ENCODE data around the gene YES1.

Gene YES1

GRCh38 chr18:811892-812375, at the start of gene YES1:
YES1 (minus strand) TSS chr18:812242; CDS start chr18:756827, 55,415 bp downstream.
- no peak for DNase-seq

- no peak for DNase-seq
These were observed 45.9 kb upstream of the YES1 start for GRCh38 chr18:857986-858385.

GRCh38 chr18:853471-853870, 41.4 kb upstream of the YES1 start:
- DNase-seq = no peak

GRCh38 chr18:850960-851359, 38.9 kb upstream of the YES1 start:
- no peak for DNase-seq

- no peak for DNase-seq
These were observed 37.0 kb upstream of the YES1 start for GRCh38 chr18:849021-849420.

- no peak for DNase-seq
These were observed 36.2 kb upstream of the YES1 start for GRCh38 chr18:848062-848861.

- DNase-seq = no peak
These were observed 33.2 kb upstream of the YES1 start for GRCh38 chr18:845152-845819.

GRCh38 chr18:841647-842370, 29.8 kb upstream of the YES1 start:
- no peak for DNase-seq

GRCh38 chr18:840516-840915, 28.5 kb upstream of the YES1 start:
- no peak for DNase-seq

- DNase-seq = no peak
These were observed 28.0 kb upstream of the YES1 start for GRCh38 chr18:840023-840408.

- peak; percentile 95 for DNase-seq
These were observed 27.4 kb upstream of the YES1 start for GRCh38 chr18:839224-840022.

GRCh38 chr18:837922-838321, 25.9 kb upstream of the YES1 start:
- DNase-seq = no peak

GRCh38 chr18:834082-834720, 22.2 kb upstream of the YES1 start:
- no peak for DNase-seq

GRCh38 chr18:833197-833596, 21.2 kb upstream of the YES1 start:
- DNase-seq = no peak

- no peak for DNase-seq
These were observed 20.1 kb upstream of the YES1 start for GRCh38 chr18:832085-832681.

- DNase-seq = peak; percentile 69
These were observed 18.4 kb upstream of the YES1 start for GRCh38 chr18:830315-830901.

GRCh38 chr18:829432-829831, 17.4 kb upstream of the YES1 start:
- DNase-seq = no peak

GRCh38 chr18:827093-827677, 15.1 kb upstream of the YES1 start:
- DNase-seq = no peak

GRCh38 chr18:825891-826585, 14.0 kb upstream of the YES1 start:
- no peak for DNase-seq

GRCh38 chr18:824179-824578, 12.1 kb upstream of the YES1 start:
- no peak for DNase-seq

All from activated effector memory CD4-positive, alpha-beta T cell treated with anti-CD3 and anti-CD28 coated beads, Interleukin-2, amount 50 U/mL, for 16 hours (primary cell).